GM21619 (cell line): ENCODE measurements around the gene BTG2.

Source experiments
- ATAC-seq: cut with Tn5 transposase; IDR thresholded peaks from one replicate; pipeline ENCODE4 v1.9.1; 2021; ENCODE audit not compliant: unreplicated experiment

Gene BTG2

DNA sequence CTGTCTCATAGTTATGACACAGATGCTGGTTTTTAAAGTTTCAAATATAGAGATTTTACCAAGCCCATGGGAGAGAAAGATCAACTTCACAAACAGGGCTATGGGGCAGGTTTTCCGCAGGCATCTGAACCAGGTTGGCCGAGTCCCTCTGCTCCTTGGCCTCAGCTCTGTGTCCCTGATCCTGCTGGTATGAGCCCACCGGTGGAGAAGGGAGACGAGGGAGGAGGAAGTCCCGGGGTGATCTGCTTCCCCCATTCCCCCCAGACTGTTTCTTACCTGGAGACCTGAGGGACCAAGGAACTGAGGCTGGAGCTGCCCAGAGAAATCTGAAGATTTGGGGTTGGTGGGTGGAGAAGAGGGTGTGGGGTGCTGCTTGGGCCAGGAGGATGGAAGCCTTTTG lies 28.9 kb upstream of the BTG2 start:
- no peak for ATAC-seq

DNA sequence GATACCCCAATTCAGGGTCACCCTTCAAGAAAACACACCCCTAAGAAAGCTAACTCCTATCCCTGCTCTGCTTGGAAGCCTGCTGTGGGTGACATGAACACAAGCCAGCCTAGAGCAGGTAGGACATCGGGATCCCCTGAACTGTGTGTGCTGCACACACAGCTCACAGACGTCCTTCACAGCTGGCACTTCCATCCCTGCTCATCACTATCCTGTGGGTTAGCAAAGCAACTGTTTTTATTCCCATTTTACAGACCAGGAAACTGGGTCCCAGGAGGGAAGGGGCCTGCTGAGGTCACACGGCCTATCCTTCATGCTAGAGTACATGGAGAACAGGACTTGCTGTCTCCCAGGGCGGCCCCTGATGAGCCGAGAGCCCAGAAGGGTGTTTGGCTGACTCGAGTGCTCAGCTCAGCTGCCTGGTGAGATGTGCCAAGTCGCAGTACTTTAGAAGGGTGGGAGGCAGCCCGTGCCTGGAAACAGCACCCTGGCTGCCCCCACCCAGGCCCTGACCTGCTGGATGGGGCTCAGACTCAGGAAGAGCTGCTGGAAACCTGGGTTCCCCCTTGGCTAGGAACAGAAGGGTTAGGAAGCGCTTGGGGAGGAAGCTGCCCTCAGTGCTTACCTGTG lies 28.3 kb upstream of the BTG2 start:
- ATAC-seq = no peak

DNA sequence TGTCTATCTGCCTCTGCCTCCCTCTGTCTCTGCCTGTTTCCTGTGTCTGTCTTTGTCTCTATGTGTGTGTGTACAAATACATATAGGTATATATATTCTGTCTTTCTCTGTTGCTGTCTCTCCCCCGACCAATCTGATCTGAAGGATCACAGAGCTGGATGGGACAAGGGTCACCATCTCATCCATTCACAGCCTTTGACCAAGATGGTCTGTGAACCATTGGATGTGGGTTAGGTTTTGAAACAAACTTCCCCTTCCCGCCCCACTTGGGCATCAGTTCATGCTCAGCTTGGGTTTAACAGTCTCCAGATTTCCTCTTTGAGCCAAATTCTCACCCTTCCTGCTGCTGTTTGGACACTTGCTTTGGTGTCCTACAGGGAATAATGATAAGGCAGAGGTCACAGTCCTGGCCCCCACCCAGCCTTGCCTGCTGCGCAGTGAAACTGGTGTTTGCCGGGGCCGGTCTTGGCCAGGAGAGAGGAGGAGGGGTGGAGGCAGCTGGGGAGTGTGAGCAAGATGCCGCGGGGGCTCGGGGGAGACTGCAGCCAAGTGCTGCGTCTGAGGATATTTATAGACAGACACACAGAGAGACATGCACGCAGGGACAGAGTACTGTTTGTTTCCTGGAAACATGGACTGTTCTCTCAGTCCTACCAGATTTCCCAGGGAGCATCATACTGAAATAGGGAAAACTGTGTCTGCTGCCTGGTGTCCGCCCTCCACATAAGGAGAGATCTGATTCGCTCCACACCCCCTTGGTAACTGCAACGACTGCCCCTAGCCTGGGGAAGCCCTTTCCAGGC lies 27.0 kb upstream of the BTG2 start:
- ATAC-seq = no peak

DNA sequence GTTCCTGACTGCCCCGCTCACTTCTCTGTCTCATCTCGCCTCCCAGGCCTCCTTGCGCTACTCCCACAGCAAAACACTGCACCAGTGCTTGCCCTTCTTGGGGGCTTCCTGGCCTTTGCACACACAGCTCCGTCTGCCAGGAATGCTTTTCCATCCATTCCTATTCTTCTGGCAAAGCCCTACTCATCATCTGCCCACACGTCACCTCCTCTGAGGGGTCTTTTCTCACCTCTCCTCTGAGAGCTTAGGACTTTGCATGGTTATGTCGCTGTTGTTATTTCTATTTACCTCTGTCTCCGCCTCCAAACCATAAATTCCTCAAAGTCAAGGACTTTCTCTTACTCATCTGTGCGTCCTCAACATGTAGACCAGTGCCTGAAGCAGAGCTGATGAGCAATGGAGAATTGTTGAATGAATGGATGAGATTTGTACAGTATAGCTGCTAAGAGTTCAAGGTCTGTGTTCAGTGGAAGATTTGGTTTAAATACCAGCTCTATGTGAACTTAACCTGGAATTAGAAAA lies 26.4 kb upstream of the BTG2 start:
- no peak for ATAC-seq

DNA sequence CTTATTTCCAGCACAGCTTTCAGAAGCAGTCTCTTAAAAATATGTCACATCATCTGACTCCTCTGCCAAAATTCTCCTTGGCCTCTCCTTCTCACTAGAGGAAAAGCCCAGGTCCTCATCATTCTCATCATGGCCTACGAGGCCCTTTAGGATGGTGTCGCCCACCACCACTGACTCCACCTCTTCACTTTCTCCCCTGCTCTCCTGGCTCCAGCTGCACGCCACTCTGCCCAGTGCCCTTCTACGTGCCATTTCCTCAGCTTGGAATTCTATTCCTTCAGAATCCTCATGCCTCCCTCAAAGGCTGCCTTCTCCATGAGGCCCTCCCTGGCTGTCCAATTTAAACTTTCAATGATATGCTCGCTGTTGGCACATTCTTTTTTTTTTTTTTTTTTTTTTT lies 25.3 kb upstream of the BTG2 start:
- no peak for ATAC-seq

DNA sequence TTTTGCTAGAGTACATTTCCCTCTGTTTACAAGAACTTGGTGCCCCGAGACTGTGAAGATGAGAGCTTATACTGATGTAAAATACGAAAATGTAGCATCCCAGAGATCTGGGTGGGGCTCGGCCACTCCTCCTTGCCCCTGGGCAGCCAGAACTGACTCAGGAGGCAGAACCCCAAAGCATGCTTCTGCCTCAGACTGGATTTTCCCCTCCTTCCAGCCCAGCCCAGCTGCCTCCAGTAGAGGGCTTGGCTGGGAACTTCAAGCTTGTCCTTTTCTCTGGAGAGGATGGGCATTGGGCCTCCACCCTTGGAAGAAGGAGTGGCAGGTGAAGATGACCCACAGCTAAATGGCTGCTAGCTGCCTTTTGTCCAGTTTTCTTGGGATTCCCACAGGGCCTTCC lies 24.3 kb upstream of the BTG2 start:
- no peak for ATAC-seq

DNA sequence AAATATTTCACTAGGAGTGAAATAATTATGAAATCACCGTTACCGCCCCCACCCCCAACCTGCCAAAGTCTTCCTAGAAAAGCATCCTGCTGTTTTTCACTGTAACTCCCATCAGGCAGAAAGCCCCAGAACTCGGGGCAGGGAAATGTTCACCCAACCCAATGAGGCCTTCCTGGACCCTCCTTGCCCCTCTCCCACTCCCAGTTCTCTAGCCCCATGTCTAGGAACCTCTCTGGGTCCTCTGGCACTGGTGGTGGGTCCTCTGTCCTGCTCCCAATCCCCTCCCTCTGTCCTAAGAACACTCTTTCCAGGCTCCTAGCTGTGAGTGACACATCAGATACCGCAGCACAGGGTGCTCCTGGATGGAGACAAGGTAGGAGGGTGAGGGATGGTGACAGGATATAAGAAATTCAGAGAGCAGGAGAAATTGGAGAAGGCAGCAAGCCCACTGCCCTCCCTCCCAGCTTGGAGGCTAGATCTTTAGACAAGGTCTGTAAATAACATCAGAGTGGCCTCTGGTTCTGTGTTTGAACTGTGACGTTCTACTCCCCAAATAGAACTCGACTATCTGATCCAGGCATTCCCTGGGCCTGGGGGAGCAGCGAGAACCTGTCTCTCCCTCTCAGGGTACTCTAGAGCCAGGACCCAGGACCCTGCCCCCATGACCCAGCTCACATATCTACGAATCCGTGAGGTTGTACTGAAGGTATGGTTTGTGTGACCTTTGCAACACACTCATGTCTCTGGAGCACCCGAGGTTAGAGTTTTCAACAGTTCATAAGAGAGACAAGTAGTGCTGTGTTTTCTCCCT lies 23.3 kb upstream of the BTG2 start:
- ATAC-seq = no peak

DNA sequence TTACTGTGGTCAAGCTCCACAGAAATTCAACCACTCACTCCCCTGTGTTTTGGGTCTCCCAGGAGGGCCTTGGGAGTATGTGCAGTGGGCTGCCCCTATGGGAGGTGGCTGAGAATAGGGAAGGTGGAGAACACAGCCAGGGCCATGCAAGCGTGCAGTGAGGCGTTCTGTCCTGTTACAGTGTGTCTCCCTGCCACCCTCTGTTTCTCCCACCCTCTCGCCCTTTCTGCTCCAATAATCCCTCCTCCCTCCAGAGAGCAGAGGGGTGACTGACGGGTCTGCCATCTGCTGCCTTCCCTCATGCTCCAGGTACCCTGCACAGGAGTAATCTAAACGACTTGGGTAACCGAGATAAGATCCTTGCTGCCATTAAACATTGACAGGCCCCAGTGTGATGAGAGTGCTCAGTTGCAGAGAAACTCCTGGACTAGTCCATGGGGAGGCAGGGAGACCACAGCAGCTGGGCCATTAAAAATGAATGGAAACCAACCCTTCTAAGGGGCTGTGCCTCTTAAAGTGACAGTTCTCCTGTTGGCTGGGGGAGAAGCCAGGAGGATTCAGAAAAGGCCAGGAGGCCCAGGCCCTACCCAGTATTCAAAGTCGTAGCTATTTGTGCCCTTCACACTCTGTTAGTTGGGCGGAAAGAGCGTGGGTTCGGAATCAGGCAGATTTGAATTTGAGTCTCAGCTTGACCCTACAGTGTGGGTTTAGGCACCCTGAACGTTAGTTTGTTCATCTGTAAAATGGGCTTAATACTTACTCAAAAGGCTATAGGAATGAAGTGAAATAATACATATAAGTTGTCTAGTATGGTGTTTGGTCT lies 22.4 kb upstream of the BTG2 start:
- no peak for ATAC-seq

DNA sequence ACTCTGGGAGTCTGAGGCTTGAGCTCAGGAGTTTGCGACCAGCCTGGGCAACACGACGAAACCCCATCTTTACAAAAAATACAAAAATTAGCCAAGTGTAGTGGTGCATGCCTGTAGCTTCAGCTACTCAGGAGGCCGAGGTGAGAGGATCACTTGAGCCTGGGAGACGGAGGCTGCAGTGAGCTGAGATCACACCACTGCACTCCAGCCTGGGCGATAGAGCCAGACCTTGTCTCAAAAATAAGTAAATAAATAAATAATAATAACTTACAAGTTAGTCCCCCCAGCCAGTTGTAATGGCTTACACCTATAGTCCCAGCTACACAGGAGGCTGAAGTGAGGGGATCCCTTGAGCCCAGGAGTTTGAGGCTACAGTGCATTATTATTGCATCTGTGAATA lies 21.7 kb upstream of the BTG2 start:
- ATAC-seq = no peak

DNA sequence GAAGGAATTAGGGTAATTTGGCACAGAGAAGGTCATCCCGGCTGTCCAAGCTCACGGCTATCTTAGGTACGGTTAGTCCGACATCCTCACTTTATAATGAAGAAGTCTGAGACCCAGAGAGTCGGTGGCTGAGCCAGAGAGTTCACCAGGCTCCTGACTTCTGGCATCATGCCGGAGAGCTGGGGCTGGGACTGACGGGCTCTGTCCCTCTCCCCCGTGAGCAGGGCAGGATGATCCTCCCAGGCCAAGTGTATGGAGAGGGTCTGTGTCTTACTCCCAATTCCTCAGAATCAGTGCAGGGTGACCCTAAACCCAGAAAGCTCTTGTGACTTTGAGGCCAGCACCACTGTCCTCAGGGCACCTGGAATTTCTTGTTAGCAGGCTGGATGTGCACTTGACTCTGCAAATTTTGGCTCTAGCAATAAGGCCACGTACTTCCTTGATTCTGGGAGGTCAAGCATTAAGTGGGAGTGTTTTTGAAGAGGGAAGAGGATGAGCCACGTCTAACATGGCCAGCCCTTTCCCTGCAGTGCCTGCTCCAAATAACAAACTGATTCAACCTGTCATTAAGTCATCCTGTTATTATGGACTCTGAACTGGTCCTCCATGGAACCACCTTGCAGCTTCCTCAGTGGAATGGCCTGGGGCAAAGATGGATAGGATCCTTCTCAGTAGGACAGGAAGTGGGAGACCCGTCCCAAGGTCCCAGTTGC lies 20.8 kb upstream of the BTG2 start:
- ATAC-seq = no peak

DNA sequence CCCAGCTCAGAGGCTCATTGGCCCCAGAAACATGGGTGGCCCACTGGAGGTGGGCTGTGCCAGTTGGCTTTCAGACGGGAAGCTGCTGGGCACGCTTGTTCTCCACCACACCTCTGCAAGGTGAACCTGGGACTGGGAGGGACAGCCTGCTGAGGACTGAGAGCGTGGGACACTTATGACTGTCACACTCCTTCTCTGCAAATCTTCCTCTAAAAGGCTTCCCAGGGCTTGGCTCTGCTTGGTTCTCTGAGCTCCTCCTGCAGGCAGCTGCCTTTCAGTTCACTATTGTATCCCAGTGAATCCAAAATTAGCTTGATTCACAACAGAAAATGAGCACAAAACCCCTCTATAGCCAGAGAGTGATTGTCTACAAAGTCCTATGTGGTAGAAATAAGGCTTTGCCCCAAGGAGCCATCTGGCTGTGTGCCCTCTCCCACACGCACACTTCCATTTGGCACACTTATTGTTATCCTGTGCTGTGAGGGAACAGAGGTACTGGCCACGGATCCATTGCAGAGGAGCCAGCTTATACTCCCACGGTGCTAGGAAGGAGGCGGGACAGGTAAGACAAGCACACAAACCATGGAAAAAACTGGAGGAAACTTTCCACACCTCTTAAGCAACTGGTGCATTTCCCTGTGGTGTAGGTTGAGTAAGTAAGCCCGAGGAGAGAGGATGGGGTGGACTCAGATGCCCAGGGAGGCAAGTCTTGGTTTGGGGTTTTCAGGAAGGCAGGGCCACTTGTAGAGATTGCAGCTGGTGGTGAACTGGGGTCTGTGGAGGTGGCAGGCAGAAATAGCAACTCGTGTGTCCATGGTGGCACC lies 18.9 kb upstream of the BTG2 start:
- ATAC-seq = no peak

DNA sequence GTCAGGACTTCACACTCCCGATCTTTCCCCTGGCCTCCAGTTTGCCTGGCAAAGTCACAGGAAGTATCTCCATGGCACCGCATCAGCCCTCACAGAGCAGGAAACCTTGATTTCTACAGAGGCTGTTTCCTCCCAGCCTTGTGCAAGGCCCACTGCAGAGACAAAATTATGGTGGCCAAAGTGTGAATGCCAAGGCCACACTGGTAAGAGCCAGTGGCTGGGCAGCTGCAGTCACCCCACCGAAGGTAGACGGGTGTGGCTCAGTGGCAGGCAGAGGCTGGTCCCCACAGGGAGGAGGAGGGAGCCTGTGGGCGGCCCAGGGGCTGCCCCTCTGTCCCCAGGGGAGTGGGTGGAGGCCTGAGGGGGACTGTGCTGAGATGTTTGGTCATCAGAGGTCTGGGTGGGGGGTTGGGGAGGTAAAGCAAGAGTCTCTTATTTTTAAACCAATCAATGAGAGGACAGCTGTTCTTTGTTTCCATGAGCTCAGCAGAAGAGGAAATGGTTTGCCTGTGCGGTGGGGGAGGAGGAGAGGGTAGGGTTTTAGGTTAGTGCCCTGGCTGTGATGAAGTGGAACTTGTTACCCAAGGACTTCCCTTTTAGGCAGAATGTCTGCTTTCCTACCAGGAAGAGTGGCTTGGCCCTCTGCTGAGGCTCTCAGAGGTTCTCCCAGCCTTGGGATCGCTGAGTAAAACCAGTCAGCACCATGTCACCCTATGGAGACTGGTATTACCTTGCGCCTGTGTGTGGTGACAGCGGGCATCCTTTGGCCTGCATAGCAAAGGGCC lies 18.0 kb upstream of the BTG2 start:
- ATAC-seq = peak; percentile 39

DNA sequence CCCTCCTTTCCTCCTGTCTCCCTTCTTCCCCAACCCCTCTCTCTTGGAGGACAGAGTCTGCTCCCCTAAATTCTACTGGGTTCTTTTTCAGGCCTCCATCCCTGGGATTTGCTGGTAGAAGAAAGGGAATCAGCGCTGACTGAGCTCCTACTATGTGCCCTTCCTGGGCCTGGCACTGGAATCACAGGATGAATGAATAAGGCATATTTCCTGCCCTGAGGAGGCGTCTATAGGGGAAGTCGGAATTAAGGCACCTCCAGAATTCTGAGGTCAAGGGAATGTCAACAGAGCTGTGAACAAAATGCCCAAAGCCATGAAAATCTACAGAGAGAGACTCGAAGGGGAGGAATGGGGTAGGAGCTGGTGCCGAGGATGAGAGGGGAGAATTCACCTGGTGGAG lies 17.4 kb upstream of the BTG2 start:
- ATAC-seq = no peak

DNA sequence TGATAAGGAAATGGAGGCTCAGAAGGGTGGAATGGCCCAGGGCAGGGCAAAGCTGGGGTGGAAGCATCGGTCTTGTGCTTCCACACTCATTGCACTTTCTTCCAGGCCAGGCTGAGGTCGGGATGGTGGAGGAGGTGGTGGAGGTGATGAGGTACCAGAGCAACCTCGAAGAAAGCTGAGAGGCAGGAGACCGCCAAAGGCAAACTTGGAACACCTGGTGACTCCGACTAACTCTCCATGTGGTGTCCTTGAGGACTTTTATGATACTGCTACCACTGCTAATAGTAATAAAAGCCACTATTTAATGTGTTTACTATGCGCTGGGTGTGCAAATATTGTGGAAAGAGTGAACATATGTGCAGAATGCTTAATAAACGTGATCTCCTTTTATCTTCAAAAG lies 16.9 kb upstream of the BTG2 start:
- no peak for ATAC-seq

DNA sequence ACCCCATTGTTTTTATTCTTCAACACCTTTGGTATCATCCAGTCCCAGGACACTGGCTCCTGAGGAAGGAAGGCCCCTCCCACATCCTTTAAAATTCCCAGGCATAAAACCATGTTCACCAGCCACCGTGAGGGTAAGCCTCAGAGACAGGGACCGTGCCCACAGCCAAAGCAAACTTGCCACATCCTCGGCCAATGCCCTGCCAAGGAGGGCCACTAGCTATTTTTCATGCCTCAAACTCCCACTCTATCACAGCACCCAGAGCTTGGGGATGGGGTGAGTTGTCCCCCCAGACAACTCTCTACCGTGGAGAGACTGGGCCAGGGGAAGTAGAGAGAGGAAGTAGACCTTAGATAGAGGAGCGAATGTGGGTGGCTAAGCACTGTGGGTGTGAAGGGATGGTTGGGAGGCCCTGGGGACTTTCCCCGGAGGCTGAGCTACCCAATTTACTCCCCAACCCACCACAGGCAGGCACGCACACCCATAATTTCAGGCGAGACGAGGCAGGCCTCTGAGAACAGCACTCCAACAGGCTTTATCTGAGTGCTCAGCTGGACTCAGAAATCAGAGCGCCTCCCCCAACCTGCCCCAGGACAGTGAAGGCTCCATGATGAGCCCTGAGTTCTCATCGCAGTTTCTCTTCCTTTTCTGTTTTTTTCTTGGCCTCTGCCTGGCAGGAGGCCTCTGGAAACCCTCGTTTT lies 15.9 kb upstream of the BTG2 start:
- peak; percentile 58 for ATAC-seq

DNA sequence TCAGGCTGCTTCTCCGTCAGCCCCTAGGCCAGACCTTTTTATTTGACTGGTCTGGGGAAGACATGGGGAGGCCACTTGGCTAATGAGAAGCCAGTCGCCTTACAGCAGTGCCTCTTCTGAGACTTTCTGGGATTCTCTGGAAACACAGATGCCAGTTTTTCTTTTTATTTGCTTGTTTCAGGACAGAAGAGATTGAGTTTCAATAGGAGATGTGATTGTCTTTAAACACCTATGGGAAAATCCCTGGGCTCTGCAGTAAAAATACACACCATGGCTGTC lies 15.4 kb upstream of the BTG2 start:
- no peak for ATAC-seq

DNA sequence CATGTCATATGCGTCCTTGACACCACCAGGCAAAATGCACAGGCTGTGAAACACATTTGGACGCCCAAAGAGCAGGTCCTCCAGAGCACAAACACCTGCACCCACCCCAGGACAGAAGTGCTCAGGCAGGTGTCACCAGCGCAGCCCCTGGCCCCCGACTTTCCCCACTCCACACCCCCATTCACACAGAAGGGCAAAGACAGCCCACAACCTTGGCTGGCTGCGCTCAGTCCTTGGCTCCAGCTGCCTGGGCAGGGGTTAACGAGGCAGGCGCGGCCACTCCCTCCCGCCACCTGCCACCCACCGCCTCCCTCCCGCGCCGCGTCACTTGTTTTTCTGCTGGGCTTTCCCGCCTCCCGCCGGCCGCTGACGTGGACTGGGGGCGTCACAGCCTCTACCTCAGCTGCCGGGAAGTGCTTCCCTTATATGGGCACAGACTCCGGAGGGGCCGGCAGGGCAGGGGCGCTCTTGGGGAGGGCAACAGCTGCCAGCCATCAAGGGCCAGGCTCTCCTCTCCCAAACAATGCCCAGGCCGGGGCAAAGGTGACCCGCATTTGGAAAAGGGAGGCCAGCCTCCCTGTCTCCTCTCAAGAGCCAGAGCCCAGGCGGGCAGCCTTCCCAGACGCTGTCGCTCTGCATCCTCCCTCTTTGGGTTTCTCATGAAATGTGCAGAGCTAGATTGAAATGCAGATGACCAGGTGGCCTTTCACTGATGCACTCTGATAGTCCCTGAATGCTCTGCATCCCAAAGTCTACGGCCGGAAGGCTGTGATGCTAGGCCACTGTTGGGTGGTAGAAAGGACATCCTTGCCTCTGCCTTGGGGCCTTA lies 14.8 kb upstream of the BTG2 start:
- peak; percentile 33 for ATAC-seq
